HG03159 (cell line): Measurements from ENCODE around the gene PPP1R14B.

Experiments
- ATAC-seq: cut with Tn5 transposase; IDR thresholded peaks from one replicate; pipeline ENCODE4 v1.9.1; 2021; ENCODE audit warnings: mild to moderate bottlenecking, moderate library complexity; ENCODE audit not compliant: unreplicated experiment

The PPP1R14B gene, protein sequence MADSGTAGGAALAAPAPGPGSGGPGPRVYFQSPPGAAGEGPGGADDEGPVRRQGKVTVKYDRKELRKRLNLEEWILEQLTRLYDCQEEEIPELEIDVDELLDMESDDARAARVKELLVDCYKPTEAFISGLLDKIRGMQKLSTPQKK

DNA sequence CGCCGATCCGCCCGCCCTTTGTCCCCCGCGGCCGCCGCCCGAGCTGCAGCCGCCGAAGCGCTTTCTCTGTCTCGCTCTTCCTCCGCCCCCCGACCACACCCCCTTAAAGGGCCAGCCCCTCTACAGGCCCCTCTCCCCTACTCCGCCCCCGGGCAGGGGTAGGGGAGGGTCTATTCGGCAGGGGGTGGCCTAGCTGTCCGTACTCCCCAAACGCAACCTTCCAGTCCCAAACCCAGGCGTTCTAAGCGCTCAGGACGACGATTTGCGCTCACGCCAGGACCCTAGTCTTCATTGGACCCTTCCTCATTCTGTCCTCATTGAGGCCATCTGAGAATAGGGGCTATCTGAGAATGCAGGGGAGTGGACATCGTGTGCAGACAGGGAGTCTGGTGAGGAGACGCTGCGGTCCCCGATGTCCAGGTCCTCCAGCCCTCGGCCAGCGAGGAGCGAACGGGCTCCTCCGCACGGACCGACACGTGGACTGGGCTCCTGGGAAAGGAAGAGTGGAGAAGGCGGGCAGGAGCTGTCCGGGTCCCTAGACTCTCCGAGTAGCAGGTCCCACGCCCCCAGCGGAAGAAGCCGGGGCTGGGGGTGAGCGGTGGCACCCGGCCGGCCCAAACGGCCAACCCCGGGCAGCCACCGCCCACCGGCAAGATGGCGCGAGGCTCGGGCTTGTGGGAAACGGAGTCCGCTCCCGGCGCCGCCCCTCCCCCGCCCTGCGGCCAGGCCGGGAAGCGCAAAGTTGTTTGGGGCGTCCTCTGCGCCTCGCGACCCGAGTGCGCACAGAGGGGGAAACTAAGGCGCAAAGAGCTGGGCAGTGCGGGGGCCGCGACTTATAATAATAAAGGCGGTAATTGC, at the start of gene PPP1R14B:
Gene PPP1R14B, minus strand, starts transcription at position 73 of the 858 bp plus-strand sequence. CDS start 270 bp downstream, outside the sequence.
- ATAC-seq, result peak; percentile 42

DNA sequence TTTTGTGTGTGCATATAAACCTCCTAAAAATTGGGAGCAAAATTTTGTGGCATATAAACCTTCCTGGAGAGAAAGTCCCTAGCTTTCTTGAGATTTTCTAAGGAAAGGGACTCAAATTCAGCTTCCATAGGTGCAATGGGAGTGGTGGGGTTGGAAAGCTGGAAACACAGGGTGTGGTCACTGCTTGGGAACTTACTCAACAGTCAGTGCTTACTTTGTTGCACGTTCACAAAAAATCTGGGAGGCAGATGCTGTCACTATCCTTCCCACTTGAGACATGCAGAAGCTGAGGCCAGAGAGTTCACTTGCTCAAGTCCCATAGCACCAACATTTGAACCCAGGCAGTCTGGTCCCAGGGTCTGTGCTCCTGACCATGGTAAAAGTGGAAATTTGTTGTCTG, 49.5 kb upstream of the PPP1R14B start:
- no peak for ATAC-seq

DNA sequence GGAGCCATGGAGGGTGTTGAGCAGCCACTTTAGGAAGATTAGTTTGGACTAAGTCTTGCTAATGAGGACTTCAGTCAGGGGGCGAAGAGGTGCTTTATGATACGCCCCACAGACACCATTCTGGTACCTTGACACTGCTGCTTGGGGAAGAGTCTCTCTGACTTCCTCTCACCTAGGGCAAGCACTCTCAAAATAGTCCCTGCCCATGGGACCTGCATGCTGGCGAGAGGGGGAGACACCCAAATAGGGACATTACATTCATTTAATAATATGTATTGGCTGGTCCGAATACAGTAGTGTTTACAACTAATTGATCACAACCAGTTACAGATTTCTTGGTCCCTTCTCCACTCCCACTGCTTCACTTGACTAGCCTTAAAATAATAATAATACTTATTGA, 49.0 kb upstream of the PPP1R14B start:
- ATAC-seq, result no peak

DNA sequence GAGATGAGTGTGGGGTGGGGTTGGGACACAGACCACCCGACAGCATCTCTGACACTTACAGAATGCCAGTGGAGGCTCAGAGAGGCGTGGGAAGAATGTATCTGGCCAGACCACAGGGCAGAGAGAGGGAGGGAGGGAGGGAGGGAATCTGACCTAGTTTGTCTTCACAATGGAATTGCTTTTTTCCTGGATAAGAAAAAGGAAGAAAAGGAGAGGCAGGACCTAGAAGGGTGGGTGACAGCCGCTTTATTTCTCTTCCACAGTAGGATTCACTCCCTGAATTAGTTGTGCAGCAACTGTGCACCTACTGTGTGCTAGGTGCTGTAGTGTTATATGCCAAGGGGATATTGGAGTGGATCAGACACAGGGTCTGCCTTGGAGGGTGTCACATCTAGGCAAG, 48.0 kb upstream of the PPP1R14B start:
- no peak for ATAC-seq

DNA sequence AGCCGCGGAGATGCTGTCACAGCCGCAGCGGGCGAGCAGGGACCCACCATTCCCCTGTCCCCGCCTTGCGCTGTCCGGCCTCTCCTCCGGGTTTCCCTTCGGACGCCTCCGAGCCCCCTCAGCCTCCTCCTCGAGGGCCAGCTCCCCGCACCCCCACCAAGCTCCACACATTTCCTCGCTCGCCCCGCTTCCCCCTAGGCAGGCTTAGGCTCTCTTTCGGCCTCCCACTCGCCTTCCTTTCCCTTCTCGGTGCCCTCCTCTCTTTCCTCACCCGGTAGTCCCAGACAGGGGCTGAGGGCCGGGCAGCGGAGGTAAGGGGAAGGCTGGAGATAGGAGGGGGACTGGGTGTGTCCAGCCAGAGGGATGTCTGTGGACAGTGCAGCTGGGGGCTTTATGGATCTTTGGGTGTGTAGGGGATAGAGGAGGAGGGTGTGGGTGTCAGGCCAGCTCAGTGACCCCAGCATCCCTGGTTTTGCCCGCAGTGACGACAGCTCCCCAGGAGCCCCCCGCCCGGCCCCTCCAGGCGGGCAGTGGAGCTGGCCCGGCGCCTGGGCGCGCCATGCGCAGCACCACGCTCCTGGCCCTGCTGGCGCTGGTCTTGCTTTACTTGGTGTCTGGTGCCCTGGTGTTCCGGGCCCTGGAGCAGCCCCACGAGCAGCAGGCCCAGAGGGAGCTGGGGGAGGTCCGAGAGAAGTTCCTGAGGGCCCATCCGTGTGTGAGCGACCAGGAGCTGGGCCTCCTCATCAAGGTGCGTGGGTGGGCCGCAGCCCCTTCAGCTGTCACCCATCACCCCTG, 45.9 kb upstream of the PPP1R14B start:
- ATAC-seq, result no peak

DNA sequence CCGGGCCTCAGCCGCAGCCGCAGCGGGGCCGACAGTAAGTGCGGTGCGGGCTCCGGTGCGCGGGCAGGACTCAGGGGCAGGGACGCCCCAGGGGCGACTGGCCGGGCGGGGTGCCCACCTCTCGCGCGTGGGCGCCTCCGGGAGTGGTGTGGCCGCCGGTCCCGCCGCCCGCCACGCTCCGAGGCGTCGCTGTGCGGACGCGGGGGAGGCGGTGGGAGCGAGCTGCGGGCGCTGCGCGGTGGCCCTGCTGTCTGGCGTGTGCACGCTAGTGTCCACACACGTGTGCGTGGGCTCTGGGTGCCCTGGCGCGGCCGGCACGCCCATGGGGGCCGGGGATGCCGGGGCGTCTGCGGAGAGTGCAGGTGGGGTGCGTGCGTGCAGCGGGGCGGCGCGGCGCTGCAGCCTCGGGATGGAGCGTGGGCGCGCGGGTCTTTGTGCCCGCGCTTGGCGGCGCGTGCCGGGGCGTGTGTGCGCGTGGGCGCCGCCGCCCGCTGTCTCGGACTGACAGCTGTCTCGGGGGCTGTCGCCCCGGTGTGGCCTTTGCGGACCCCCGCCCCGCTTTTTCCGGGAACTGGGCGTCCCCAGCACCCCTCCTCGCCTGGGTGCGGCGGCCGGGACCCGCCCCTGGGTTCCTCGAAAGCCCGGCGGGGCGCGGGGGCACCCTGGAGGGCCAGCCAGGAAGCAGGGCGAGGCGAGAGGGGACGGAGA, 45.2 kb upstream of the PPP1R14B start:
- no peak for ATAC-seq

DNA sequence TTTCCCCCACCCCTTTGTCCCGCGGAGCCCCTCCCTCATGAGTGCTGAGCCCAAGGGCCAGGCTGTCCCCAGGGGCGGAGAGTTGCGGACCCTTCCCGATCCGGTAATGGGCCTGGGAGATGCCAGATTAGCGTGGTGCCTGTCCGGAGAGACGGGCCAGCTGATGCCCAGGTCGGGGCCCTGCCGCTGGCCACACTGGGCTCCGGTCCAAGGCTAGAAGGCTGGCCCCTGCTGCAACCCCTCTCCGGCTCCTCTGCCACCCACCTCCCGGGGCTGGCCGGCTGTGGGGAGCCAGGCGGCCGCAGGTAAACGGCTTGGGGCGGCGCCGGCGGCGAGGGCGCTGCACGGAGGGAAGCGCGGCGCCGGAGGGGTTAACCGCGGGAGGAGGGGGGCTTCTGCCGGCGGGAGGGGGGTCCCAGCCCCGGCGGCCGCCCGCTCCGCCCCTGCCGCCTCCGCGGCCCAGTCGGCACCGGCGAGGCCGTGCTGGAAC, 44.6 kb upstream of the PPP1R14B start, which contains the start of gene KCNK4:
Gene KCNK4, plus strand, starts transcription at position 41 of the 490 bp plus-strand sequence. CDS start 1,717 bp downstream, outside the sequence.
- no peak for ATAC-seq

DNA sequence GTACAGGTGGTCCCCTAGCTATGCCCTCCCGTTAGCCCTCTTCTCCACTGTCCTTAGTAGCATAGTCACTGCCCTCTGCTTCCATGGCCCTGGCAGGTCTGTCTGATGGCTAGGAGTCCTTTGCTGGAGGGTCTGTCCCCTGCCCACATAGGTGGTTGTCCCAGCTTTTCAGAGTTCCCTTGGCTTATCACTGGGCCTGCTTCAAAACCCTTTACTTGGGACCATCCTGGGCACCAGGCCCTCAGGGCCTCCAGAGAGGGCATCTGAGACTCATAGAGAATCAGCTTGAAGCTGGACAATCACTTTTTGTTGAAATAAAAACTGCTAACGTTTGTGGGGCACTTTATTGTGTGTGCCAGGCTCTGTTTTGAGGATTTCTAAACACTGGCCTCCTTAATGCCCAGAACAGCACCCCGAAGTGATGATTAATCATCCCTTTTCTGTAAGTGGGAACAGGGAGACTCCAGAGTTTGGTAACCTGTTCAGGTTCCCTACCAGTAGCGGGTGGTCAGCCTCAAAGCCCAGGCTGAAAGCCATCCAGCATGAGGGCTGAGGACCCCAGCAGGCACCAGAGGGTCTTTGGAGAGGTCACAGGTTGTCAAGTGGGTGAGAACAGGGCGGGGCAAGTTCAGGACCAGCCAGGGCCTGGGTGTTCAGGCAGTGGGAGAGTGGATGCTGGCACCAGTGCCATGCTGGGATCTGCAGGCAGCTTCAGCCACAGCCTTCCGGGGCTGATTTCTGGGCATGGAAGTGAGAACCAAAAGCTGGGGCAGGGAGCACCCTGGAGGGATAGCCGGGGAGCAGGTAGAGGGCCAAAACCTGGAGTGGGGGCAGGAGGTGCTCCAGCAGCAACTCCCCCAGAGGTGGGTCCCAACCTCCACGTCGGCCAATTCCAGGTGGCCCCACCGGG, 43.9 kb upstream of the PPP1R14B start:
- no peak for ATAC-seq

DNA sequence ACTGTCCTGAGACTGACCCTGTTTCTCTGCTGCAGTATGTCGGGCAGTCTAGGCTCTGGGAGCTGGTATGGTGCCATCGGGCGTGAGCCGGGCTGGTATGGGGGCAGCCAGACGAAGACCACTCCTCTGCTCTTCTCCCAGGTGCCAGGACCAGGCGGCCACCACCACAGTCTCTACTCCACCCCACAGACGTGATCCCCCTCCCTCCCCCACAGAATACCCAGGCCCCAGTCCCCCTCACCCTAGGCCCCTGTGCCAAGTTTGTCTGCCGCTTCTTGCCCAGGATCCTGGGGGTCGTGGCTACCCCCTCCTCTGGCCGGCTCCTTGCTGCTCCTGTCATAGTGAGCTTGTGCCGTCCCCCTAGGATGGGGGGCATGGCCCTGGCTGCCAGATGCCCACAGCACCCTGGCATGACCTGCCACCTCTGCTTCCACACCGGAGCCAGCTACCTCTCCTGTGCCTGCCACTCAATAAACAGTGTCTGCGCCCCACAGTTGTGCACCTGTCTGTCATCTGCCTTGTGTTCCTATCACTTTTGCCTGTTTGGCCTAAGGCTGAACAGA, 42.3 kb upstream of the PPP1R14B start:
- ATAC-seq, result no peak

DNA sequence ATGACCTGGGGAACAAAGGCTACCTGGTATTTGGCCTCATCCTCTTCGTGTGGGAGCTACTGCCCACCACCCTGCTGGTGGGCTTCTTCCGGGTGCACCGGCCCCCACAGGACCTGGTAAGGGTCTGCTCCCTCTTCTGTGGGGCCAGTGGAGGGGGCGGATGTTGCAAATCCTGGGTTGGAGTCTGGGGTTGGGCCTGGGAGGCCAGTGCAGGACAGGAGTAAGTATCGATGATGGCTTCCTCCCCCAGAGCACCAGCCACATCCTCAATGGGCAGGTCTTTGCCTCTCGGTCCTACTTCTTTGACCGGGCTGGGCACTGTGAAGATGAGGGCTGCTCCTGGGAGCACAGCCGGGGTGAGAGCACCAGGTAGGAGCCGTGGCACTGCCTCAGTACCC, 41.6 kb upstream of the PPP1R14B start:
- ATAC-seq, result no peak

DNA sequence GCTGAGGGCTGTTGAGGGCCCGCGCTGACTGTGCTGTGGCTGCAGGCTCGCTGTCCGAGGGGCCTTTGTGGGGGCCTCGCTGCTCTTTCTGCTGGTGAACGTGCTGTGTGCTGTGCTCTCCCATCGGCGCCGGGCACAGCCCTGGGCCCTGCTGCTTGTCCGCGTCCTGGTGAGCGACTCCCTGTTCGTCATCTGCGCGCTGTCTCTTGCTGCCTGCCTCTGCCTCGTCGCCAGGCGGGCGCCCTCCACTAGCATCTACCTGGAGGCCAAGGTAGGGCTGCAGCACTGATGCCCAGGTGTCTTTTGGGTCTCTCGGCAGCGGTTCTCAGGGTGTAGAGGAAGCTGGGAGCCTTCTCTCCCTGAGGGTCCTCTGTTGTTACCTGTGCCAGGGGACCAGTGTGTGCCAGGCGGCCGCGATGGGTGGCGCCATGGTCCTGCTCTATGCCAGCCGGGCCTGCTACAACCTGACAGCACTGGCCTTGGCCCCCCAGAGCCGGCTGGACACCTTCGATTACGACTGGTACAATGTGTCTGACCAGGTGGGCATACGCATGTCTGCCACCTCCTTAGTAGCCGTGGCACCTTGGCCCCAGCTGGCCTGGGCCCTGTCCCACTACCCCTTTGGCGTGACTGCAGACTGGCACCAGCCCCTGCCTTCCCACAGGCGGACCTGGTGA, 41.1 kb upstream of the PPP1R14B start:
- no peak for ATAC-seq

DNA sequence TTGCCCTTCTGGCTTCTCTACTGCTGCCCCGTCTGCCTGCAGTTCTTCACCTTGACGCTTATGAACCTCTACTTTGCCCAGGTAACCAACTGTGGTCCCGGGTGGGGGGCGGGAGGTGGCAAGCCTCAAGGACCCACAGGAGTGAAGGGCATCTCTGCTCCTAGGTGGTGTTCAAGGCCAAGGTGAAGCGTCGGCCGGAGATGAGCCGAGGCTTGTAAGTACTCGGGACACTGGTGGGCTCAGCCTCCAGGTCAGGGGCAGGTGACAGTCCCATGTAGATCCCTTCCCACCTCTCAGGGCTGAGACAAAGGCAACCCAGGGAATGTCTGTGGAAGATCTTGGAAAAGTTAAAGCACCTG, 40.0 kb upstream of the PPP1R14B start:
- no peak for ATAC-seq

DNA sequence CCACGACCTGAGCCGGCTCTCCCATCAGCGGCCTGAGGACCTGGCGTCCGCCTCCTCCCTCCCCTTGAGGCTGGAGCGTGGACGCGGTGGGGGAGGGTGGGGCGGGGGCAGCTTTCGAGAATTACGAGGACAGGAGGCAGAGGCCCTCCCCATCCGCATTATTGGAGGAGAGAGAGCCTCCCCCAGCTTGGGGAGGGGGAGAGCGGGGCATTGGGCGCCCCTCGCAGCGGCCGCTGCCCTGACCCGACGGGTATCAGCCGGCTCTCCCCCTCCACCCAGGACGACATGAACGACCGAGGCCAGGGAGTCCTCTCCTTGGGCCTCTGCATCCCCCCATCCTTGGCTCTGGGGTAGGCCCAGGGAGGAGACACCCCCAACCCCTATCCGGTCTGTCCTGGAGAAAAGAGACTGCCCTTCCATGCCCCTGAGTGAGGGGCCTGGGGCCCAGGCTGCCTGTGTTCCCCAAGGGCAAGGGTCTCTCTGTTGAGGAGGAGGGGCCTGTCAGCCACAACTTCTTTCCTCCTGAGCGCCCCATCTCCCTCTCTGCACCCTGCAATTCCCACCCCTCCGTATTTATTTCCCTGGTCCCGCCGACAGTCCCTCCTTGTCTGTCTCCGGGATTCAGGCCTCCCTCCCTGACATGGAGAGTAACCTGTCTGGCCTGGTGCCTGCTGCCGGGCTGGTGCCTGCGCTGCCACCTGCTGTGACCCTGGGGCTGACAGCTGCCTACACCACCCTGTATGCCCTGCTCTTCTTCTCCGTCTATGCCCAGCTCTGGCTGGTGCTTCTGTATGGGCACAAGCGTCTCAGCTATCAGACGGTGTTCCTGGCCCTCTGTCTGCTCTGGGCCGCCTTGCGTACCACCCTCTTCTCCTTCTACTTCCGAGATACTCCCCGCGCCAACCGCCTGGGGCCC, 39.4 kb upstream of the PPP1R14B start:
- no peak for ATAC-seq

DNA sequence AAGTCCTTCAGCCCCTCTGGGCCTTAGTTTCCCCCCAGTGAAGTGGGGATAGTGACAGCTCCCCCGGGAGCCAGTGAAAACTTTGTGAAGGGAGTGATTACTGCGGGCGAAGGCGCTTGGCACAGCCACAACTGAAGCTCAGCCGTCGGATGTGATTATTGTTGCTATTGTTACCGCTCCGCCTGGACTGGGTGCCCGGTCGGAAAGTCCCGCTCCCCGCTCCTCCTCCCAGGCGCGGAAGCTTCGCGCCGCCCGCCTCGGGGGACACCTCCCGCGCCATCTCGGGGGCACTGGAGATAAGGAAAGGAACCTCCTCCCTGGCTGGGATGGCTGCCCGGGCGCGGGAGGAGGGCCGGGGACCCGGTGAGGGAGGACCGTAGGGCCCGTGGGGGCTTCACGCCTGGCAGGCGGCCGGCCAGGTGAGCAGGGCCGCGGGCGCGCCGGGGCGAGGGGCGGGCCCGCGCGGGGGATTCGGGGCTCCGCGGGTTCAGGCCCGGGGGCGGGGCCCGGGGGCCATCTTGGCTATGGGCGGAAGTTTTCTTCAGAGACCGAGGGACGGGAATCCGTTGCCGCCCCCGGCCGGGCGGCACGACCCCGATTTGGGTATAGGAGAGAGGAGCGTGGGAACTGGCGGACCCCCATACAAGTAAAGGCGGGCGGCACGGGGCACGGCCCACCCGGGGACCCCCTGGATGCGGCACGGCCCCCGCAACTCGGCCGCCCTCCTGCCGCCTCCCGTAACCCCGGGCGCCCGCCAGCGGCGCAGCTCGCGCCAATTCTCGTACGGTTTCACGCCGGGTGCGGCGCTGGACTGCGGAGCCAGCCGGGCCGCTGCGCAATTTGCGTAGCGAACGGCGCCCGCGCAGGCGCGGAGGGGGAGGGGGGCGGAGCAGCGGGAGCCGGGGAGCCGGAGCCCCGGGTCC, 38.5 kb upstream of the PPP1R14B start, which contains the start of gene GPR137:
Gene GPR137, plus strand, starts transcription at position 887 of the 923 bp plus-strand sequence. CDS start 677 bp downstream, outside the sequence.
- peak; percentile 59 for ATAC-seq

DNA sequence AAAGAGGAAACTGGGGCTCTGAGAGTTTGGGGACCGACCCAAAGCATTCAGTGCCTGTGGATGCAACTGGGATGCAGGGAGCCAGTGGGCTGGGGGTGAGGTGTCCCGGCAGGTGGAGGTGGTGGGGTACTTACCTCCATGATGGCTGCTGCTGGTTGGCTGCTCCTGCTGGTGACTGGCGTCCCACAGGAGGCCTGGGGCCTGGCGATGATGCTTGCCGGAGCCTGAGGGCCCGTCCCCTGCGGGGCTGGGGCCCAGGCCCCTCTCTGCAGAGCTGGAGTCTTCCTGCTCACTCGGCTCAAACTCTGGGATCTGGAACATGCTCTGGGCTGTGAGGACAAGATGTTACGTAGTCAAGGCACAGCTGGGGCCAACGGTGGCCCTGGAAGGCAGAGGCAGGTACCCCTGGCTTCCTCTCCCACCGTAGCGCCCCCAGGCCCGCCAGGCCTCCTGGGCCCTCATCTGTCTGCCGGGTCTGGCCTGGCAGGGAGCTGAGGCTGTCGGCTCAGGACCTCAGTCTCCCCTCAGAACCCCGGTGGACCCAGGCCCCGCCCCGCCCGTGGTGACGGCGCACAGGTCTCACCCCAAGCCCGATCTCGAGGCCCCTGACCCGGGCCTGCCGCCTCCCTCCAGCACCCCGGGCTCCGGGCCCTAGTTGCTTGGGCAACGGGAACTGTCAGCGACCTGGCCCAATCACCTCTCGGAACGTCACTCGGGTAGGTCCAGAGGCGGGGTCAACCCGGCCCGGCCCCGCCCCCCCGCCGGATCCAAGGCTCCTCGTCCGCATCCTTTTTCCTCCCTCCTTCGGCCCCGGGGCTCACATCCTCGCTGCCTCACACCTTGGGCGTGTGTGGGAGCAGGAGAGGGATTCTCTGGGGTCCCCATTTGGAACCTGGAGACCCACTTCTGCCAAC, 37.6 kb upstream of the PPP1R14B start, which contains the start of gene BAD:
Gene BAD, minus strand, starts transcription at position 618 of the 914 bp plus-strand sequence. Its CDS starts 297 bp downstream, at position 321.
- ATAC-seq, result peak; percentile 74
